Measurements from ENCODE around the gene SCT.
"Not testable (repeated sequence)": the region's sequence is repeated elsewhere in the genome, so short reads cannot be mapped to it uniquely, and the experiment has no call there.

The SCT gene

GRCh38 chr11:656866-657265 lies 29.9 kb upstream of the SCT start:
- 93 to 96% methylated on average over 7 of the region's 7 CpGs for WGBS, 2 experiments (ENCODE audit: insufficient coverage in 2 of 2)
- H3K36me3 ChIP-seq (ENCODE audit: control insufficient read depth, insufficient read depth, low read length) = peaks cover 77% of the 10 kb centered on the region
- H3K4me3 ChIP-seq (ENCODE audit: extremely low read depth, insufficient read depth, low read length, poor library complexity, severe bottlenecking) = no peak overlapping the region
- no peak overlapping the region for H3K27ac ChIP-seq (ENCODE audit: low read depth, low read length, severe bottlenecking)
- no peaks in the 10 kb centered on the region for H3K9me3 ChIP-seq (ENCODE audit: control insufficient read depth, low read length)
- H3K4me1 ChIP-seq (ENCODE audit: control insufficient read depth, insufficient read depth, low read length, poor library complexity, severe bottlenecking) = no peaks in the 10 kb centered on the region

- Histone ChIP-seq H3K4me1 (ENCODE audit: control insufficient read depth, insufficient read depth, low read length, poor library complexity, severe bottlenecking) (no peaks in the 10 kb centered on the region), H3K27ac (ENCODE audit: low read depth, low read length, severe bottlenecking) (no peak overlapping the region), H3K4me3 (ENCODE audit: extremely low read depth, insufficient read depth, low read length, poor library complexity, severe bottlenecking) (no peak overlapping the region), H3K9me3 (ENCODE audit: control insufficient read depth, low read length) (no peaks in the 10 kb centered on the region), H3K36me3 (ENCODE audit: control insufficient read depth, insufficient read depth, low read length) (peaks cover 77% of the 10 kb centered on the region)
- 94 to 97% methylated on average over 13 to 14 of the region's 14 CpGs for WGBS, 2 experiments (ENCODE audit: insufficient coverage in 2 of 2)
Observed at GRCh38 chr11:656426-656825, 29.4 kb upstream of the SCT start.

- H3K27ac ChIP-seq (ENCODE audit: low read depth, low read length, severe bottlenecking) = no peak overlapping the region
- H3K4me1 ChIP-seq (ENCODE audit: control insufficient read depth, insufficient read depth, low read length, poor library complexity, severe bottlenecking) = peaks cover 3% of the 10 kb centered on the region
- H3K36me3 ChIP-seq (ENCODE audit: control insufficient read depth, insufficient read depth, low read length) = peaks cover 75% of the 10 kb centered on the region
- no peak overlapping the region for H3K4me3 ChIP-seq (ENCODE audit: extremely low read depth, insufficient read depth, low read length, poor library complexity, severe bottlenecking)
- WGBS, 2 experiments (ENCODE audit: insufficient coverage in 2 of 2) = 95 to 96% methylated on average over 20 to 23 of the region's 30 CpGs
- H3K9me3 ChIP-seq (ENCODE audit: control insufficient read depth, low read length) = no peaks in the 10 kb centered on the region
Observed at GRCh38 chr11:655036-655726, 28.2 kb upstream of the SCT start.

- H3K4me3 ChIP-seq (ENCODE audit: extremely low read depth, insufficient read depth, low read length, poor library complexity, severe bottlenecking); H3K27ac ChIP-seq (ENCODE audit: low read depth, low read length, severe bottlenecking); H3K9me3 ChIP-seq (ENCODE audit: control insufficient read depth, low read length); H3K4me1 ChIP-seq (ENCODE audit: control insufficient read depth, insufficient read depth, low read length, poor library complexity, severe bottlenecking): not testable (repeated sequence)
- H3K36me3 ChIP-seq (ENCODE audit: control insufficient read depth, insufficient read depth, low read length) = peaks cover 75% of the 10 kb centered on the region
- WGBS, 2 experiments (ENCODE audit: insufficient coverage in 2 of 2) = 92 to 95% methylated on average over 9 to 12 of the region's 12 CpGs
Observed at GRCh38 chr11:654444-654843, 27.5 kb upstream of the SCT start.

- H3K27ac ChIP-seq (ENCODE audit: low read depth, low read length, severe bottlenecking) = no peak overlapping the region
- H3K36me3 ChIP-seq (ENCODE audit: control insufficient read depth, insufficient read depth, low read length) = peaks cover 75% of the 10 kb centered on the region
- H3K4me1 ChIP-seq (ENCODE audit: control insufficient read depth, insufficient read depth, low read length, poor library complexity, severe bottlenecking) = peaks cover 3% of the 10 kb centered on the region
- H3K4me3 ChIP-seq (ENCODE audit: extremely low read depth, insufficient read depth, low read length, poor library complexity, severe bottlenecking) = no peak overlapping the region
- no peaks in the 10 kb centered on the region for H3K9me3 ChIP-seq (ENCODE audit: control insufficient read depth, low read length)
- WGBS, 2 experiments (ENCODE audit: insufficient coverage in 2 of 2) = 92 to 100% methylated on average over 9 to 13 of the region's 15 CpGs
Observed at GRCh38 chr11:653837-654236, 26.9 kb upstream of the SCT start.

- H3K4me1 ChIP-seq (ENCODE audit: control insufficient read depth, insufficient read depth, low read length, poor library complexity, severe bottlenecking); H3K4me3 ChIP-seq (ENCODE audit: extremely low read depth, insufficient read depth, low read length, poor library complexity, severe bottlenecking); H3K9me3 ChIP-seq (ENCODE audit: control insufficient read depth, low read length); H3K27ac ChIP-seq (ENCODE audit: low read depth, low read length, severe bottlenecking): not testable (repeated sequence)
- WGBS, 2 experiments (ENCODE audit: insufficient coverage in 2 of 2) = 98 to 100% methylated on average over 12 to 14 of the region's 14 CpGs
- H3K36me3 ChIP-seq (ENCODE audit: control insufficient read depth, insufficient read depth, low read length) = peaks cover 76% of the 10 kb centered on the region
Observed at GRCh38 chr11:653136-653535, 26.2 kb upstream of the SCT start.

GRCh38 chr11:650482-650881 lies 23.5 kb upstream of the SCT start:
- Histone ChIP-seq H3K36me3 (ENCODE audit: control insufficient read depth, insufficient read depth, low read length) (peaks cover 76% of the 10 kb centered on the region), H3K27ac (ENCODE audit: low read depth, low read length, severe bottlenecking) (no peak overlapping the region), H3K4me1 (ENCODE audit: control insufficient read depth, insufficient read depth, low read length, poor library complexity, severe bottlenecking) (peaks cover 3% of the 10 kb centered on the region), H3K9me3 (ENCODE audit: control insufficient read depth, low read length) (no peaks in the 10 kb centered on the region), H3K4me3 (ENCODE audit: extremely low read depth, insufficient read depth, low read length, poor library complexity, severe bottlenecking) (no peak overlapping the region)
- 96% methylated on average over 9 to 10 of the region's 10 CpGs for WGBS, 2 experiments (ENCODE audit: insufficient coverage in 2 of 2)

GRCh38 chr11:647672-648158 lies 20.7 kb upstream of the SCT start:
- H3K9me3 ChIP-seq (ENCODE audit: control insufficient read depth, low read length); H3K4me3 ChIP-seq (ENCODE audit: extremely low read depth, insufficient read depth, low read length, poor library complexity, severe bottlenecking); H3K4me1 ChIP-seq (ENCODE audit: control insufficient read depth, insufficient read depth, low read length, poor library complexity, severe bottlenecking); H3K27ac ChIP-seq (ENCODE audit: low read depth, low read length, severe bottlenecking): not testable (repeated sequence)
- 98 to 100% methylated on average over 5 of the region's 14 CpGs for WGBS, 2 experiments (ENCODE audit: insufficient coverage in 2 of 2)
- peaks cover 70% of the 10 kb centered on the region for H3K36me3 ChIP-seq (ENCODE audit: control insufficient read depth, insufficient read depth, low read length)

- no peaks in the 10 kb centered on the region for H3K9me3 ChIP-seq (ENCODE audit: control insufficient read depth, low read length)
- H3K36me3 ChIP-seq (ENCODE audit: control insufficient read depth, insufficient read depth, low read length) = peaks cover 57% of the 10 kb centered on the region
- no peak overlapping the region for H3K4me3 ChIP-seq (ENCODE audit: extremely low read depth, insufficient read depth, low read length, poor library complexity, severe bottlenecking)
- WGBS, 2 experiments (ENCODE audit: insufficient coverage in 2 of 2) = 90 to 98% methylated on average over 2 to 8 of the region's 14 CpGs
- peaks cover 3% of the 10 kb centered on the region for H3K4me1 ChIP-seq (ENCODE audit: control insufficient read depth, insufficient read depth, low read length, poor library complexity, severe bottlenecking)
- H3K27ac ChIP-seq (ENCODE audit: low read depth, low read length, severe bottlenecking) = no peak overlapping the region
Observed at GRCh38 chr11:646214-646613, 19.2 kb upstream of the SCT start.

GRCh38 chr11:645536-645935 lies 18.6 kb upstream of the SCT start:
- Histone ChIP-seq H3K27ac (ENCODE audit: low read depth, low read length, severe bottlenecking) (no peak overlapping the region), H3K4me3 (ENCODE audit: extremely low read depth, insufficient read depth, low read length, poor library complexity, severe bottlenecking) (no peak overlapping the region), H3K36me3 (ENCODE audit: control insufficient read depth, insufficient read depth, low read length) (peaks cover 52% of the 10 kb centered on the region), H3K4me1 (ENCODE audit: control insufficient read depth, insufficient read depth, low read length, poor library complexity, severe bottlenecking) (no peaks in the 10 kb centered on the region), H3K9me3 (ENCODE audit: control insufficient read depth, low read length) (no peaks in the 10 kb centered on the region)
- WGBS, 2 experiments (ENCODE audit: insufficient coverage in 2 of 2) = 93% methylated on average over 16 of the region's 16 CpGs

- peaks cover under 1% of the 10 kb centered on the region for H3K4me1 ChIP-seq (ENCODE audit: control insufficient read depth, insufficient read depth, low read length, poor library complexity, severe bottlenecking)
- no peaks in the 10 kb centered on the region for H3K9me3 ChIP-seq (ENCODE audit: control insufficient read depth, low read length)
- WGBS, 2 experiments (ENCODE audit: insufficient coverage in 2 of 2) = 95% methylated on average over 48 of the region's 50 CpGs
- no peak overlapping the region for H3K4me3 ChIP-seq (ENCODE audit: extremely low read depth, insufficient read depth, low read length, poor library complexity, severe bottlenecking)
- peaks cover 38% of the 10 kb centered on the region for H3K36me3 ChIP-seq (ENCODE audit: control insufficient read depth, insufficient read depth, low read length)
- no peak overlapping the region for H3K27ac ChIP-seq (ENCODE audit: low read depth, low read length, severe bottlenecking)
Observed at GRCh38 chr11:643849-644738, 17.1 kb upstream of the SCT start.
